Activated T-cell treated with anti-CD3 and anti-CD28 coated beads for 4 hours (primary cell): ENCODE data around the gene MPDZ.
"Not testable (repeated sequence)": the region's sequence is repeated elsewhere in the genome, so short reads cannot be mapped to it uniquely, and the experiment has no call there.

Experiments used
- DNase-seq: peaks from one replicate; pipeline ENCODE4 v3.0.0-alpha.2; 2020

MPDZ gene

DNA sequence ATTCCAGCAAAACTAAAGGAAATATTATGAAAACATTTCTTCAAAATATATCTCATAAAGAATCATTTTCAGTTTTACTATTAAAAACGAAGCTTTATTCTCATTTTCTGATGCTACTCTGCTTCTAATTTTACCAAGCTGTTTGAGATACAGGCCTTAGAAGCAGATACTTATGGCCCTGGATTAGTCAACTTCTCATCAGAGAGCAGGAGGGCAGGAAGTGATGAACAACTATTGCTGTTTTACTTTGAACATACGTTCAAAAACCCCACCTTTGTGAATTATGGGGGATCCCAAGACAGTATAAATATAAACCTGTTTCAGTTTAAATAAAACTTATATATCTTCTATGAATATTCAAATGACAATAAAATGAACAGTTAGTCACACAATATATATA is 16.0 kb downstream of the MPDZ start:
- no peak for DNase-seq

GRCh38 chr9:13252852-13253251 is 26.6 kb downstream of the MPDZ start:
- DNase-seq: no peak

DNA sequence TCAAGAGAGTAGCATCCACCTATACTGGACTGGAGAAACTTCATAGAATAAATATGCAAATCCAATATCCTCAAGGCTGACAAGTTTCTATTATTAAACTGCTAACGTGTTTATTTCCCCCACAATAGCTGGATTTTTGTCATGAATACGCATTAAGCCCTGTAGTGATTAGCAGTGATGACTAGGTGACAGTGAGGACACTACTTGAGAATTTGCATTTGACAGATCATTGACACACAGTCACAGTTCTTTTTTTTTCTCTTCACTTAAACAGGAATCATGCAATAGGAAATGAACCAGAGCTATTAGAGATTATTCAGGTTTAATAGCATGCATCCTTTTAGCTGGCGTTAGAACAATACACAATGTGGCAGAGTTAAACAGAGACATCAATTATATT is 35.3 kb downstream of the MPDZ start:
- no peak for DNase-seq

- DNase-seq: no peak
Measured at GRCh38 chr9:13241283-13241682, 38.2 kb downstream of the MPDZ start.

GRCh38 chr9:13239660-13240059 is 39.8 kb downstream of the MPDZ start:
- DNase-seq: no peak

DNA sequence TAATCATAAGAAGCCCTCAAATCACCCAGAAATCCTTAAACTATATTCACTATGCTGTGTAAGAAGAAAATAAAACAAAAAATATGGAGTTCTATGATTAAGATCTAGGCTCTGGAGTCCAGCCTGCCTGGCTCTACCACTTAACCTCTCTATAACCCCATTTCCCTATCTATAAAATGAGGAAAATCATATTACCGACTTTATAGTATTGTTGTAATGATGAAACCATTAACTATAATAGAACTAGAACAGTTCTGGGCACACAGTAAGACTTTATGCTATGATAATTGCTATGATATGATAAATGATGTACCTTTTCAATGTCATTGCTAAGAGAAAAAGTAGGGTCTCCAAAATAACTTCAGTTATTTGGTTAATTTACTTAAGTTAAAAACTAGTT is 40.3 kb downstream of the MPDZ start:
- no peak for DNase-seq

DNA sequence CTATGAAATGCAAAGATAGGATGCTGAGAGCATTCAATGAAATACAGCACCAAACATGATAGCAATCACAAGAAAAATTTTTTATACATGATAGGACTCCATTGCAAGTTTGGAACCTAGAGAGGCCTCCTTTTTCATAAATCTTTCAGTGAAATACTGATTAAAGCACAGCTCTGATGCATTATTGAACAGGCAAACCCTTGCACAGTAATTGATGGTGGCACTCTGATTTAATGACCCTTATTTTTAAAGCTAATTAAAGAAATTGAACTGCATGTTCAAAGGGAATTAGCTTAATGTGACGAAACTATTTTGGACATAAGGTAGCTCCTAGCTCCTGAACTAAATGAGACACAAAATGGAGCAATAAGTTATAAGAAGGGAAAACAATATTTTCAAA is 44.6 kb downstream of the MPDZ start:
- no peak for DNase-seq

DNA sequence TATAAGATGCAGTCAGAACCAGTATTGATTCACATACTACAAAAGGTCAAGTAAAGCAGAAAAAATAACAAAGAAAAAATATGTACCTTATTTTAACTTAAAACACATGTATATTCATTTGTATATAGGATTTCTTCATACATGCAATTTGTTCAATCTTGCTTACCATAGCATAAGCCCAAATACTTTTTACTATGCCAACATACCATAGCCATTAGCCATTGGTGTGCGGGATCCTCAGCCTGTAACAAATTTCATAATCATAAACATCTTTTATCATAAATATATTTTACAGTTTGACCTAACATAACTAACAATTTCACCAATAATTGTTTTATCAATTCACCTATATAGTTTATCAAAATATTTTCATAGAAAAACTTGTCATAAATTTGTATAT is 51.1 kb downstream of the MPDZ start:
- no peak for DNase-seq

DNA sequence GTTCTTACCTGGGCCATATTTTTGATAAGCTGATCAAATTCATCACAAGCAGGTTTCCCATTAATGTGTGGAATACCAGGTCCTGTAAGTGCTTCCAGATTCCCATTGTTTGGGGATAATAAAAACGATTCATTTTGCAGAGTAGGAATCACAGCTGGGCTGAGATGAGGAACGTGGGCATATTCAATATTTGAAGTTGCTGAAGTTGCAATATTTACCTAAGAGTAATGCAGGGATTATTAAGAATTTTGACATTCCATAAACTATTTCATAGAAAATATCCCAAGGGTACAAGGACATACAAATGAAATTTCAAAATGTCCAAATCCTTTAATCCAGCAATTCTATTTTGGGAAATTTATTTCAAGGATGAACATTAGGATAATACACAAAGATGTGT is 55.1 kb downstream of the MPDZ start:
- DNase-seq: no peak

DNA sequence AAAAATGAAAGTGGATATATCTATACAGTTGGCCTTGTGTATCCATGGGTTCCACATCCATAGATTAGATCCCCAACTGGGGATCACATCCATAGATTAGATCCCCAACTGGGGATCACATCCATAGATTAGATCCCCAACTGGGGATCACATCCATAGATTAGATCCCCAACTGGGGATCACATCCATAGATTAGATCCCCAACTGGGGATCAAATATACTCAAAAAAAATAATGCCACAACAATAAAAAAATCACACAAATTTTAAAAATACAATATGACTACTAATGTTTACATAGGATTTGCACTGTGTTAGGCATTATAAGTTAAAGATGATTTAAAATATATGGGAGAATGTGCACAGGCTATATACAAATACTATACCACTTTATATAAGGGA is 56.8 kb downstream of the MPDZ start:
- not testable (repeated sequence) for DNase-seq

DNA sequence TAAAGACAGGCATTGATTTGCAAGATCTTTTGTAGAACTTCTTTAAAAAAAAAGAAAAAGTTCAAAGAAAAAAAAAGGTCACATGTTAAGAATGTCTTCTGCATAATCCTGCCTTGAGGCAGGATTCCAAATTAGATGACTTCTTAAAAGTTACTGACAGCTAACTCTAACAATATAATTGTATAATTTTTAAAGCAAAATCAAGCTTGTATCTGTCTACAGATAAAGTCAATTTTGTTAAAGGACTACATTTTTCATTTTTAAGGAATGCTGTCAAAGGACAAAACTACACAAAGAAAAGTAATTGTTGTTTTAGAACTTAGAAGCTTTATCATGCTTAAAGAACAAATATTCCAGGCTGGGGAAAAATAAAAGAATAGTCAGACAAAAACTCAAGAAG is 57.8 kb downstream of the MPDZ start:
- no peak for DNase-seq

- no peak for DNase-seq
Measured at GRCh38 chr9:13220837-13221236, 58.7 kb downstream of the MPDZ start.

GRCh38 chr9:13215791-13216554 is 63.5 kb downstream of the MPDZ start:
- DNase-seq: no peak

DNA sequence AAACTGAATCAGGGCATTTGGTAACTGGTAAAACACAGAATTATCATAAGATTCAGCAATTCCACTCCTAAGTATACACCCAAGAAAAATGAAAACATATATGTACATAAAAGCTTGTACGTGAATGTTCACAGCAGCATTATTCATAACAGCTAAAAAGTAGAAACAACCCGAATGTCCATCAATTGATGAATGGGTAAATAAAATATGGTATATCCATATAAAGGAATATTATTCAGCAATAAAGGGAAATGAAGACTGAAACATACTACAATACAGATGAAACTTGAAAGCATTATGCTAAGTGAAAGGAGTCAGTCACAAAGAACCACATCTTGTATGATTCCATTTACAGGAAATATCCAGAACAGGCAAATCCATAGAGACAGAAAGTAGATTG is 65.5 kb downstream of the MPDZ start:
- no peak for DNase-seq

DNA sequence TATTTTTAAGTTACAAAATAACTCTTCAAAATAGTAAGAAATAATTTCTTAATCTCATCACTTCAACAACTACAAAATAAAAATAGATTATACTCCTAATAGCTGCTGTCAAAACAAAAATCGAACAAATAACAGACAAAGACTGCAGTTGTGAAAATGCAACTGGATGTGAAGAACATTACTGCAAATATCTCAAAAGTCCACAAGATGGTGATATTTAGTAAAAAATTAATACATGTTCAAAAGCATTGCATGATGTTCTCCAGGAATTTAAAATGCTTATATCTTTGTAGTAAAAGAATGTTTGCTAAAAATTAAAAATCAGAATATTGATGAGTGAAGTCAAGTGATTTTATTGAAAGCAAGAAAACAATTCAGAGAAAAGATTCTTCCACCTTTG is 66.2 kb downstream of the MPDZ start:
- no peak for DNase-seq

- no peak for DNase-seq
Measured at GRCh38 chr9:13210306-13210705, 69.2 kb downstream of the MPDZ start.

DNA sequence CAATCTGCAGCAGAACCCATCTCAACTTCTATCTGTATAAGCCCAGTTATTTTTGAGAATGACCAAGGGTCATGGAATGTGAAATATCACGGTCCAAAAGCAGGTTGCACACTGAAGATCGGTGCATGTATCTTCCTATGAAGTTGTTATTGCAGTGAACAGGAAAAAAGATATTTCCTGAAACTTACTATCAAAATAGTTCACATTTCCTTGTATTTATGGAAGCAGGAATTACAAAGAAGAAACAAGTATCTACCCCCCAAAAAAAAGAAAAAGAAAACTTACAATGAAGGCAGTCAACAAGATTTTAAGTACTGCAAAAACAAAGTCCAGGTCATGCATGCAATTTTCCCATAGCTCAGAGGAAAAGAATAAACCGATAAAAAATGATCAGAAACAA is 70.0 kb downstream of the MPDZ start:
- DNase-seq: no peak

GRCh38 chr9:13205824-13206223 is 73.7 kb downstream of the MPDZ start:
- no peak for DNase-seq

- DNase-seq: no peak
Measured at GRCh38 chr9:13190040-13190439, 89.5 kb downstream of the MPDZ start.

GRCh38 chr9:13189362-13189761 is 90.1 kb downstream of the MPDZ start:
- no peak for DNase-seq

- DNase-seq: no peak
Measured at GRCh38 chr9:13186774-13187173, 92.7 kb downstream of the MPDZ start.

DNA sequence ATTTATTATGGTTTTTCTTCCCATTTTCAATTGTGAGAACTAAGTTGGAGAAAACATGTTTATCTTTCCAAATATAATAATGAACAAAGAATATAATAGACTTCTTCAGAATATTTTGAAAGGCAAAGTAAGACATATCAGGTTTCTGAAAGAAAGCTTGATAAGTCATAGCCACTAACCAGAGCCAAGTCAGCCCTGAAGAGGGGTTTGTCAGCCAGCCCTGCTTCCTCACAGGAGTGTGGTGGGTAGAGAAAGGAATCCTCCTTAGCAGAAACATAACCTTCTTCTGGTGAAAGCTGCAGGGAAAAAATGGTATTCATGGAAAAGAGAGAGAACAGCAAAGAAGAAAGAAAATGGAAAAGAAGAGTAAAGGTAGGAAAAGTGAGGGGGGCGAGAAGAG is 93.4 kb downstream of the MPDZ start:
- DNase-seq: no peak

GRCh38 chr9:13181652-13182051 is 97.8 kb downstream of the MPDZ start:
- DNase-seq: no peak

GRCh38 chr9:13179257-13179656 is 100.2 kb downstream of the MPDZ start:
- DNase-seq: no peak

DNA sequence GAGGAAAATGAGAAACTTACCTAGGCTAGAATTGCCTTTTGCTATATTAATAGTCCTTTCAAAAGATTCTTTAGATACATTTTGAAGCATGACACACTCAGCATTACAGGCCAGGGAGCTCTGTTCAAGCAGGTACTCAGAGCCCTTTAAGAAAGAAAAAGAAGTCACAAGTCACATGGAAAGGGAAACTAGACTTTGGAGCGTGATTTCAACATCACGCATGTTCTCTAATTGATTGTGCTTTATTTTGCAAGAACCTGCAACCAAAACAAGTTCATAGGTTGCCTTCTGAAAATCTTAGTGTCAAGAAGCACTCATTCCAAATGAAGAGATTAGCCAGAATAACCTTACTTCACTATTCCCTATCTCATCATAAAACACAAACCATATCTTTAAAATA is 103.8 kb downstream of the MPDZ start:
- DNase-seq: no peak
